ENCODE results near the gene B3GALT6.

The B3GALT6 gene

DNA sequence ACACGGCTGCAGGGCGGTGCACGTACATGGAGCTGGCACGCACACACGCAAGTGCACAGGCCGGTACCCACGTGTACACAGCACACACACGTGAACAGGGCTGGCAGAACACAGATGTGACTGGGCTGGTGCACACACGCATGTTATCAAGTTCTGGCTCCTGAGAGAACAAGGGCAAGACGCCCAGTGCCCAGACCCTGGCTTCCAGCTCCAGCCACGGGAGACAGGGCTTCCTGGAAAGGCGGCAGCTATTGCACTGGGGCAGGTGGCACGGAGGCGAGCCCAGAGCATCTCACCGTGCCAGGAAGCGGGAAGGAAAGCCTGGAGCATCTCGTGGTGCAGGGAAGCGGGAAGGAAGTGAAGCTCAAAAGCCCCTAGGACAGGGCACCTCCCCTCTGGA, 6.1 kb upstream of the B3GALT6 start:
- FAIRE-seq (no peak), DNase-seq (ENCODE audit: insufficient read length, low spot score) (no peak)
- TF ChIP-seq CTCF (IDR thresholded peaks at IDR 0.05; ENCODE audit: insufficient read depth, missing control alignments) = no peak

DNA sequence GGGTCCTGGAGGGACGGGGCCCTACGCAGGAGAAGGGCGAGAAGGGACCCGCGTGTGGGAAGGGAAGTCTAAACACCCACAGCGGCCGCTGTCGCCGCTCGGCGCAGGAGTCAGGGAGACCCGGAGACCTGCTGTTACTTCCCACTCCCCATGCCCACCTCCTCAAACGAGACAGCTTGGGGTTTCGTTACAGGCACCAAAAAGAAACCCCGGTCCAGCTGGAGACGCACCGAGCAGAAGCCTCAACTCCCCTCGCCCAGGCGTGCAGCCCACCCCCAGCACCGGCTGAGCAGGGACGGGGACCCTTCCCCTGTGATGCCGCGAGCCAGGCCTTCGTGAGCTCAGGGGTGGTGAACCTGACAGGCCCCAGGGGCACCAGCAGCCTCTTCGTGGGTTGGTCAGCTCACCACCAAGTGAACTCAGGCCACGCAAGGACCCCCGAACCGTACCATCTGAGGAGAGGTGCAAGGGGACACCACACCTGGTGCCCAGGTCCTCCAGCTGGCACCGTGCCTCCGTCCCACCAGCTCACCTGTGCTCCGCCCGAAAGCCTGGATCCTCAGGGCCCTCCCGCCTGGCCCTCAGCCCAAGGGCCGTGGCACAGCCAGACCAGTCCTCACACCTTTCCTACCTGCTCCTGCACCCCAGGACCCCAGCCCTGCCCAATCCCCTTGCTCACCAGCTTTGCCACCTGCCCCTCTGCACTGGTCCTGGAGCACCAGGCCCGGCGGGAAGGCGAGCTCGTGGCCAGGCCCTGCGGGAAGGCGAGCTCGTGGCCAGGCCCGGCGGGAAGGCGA, 5.3 kb upstream of the B3GALT6 start:
- no peak for TF ChIP-seq CTCF (IDR thresholded peaks at IDR 0.05; ENCODE audit: insufficient read depth, missing control alignments)
- no peak for DNase-seq (ENCODE audit: insufficient read length, low spot score)
- no peak for FAIRE-seq

- no peak for TF ChIP-seq CTCF (IDR thresholded peaks at IDR 0.05; ENCODE audit: insufficient read depth, missing control alignments)
- DNase-seq (ENCODE audit: insufficient read length, low spot score) = no peak
- no peak for FAIRE-seq
Observed at GRCh38 chr1:1227386-1227785, 4.7 kb upstream of the B3GALT6 start.

DNA sequence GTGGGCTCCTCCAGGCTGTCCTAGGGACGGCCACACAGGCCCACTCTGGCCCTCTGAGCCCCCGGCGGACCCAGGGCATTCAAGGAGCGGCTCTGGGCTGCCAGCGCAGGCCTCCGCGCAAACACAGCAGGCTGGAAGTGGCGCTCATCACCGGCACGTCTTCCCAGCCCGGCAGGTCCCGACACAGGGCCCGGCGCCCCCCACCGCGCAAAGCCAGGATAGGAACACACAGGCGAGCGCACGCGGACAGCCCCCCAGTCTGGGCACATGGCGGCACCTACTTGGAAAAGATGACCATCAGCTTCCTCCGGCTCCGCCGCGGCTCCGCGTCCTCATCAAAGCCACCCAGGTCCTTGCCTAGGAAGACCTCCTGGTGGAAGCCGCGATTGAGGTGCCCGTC, 3.9 kb upstream of the B3GALT6 start:
- FAIRE-seq (no peak), DNase-seq (ENCODE audit: insufficient read length, low spot score) (no peak)
- TF ChIP-seq CTCF (IDR thresholded peaks at IDR 0.05; ENCODE audit: insufficient read depth, missing control alignments) = no peak

DNA sequence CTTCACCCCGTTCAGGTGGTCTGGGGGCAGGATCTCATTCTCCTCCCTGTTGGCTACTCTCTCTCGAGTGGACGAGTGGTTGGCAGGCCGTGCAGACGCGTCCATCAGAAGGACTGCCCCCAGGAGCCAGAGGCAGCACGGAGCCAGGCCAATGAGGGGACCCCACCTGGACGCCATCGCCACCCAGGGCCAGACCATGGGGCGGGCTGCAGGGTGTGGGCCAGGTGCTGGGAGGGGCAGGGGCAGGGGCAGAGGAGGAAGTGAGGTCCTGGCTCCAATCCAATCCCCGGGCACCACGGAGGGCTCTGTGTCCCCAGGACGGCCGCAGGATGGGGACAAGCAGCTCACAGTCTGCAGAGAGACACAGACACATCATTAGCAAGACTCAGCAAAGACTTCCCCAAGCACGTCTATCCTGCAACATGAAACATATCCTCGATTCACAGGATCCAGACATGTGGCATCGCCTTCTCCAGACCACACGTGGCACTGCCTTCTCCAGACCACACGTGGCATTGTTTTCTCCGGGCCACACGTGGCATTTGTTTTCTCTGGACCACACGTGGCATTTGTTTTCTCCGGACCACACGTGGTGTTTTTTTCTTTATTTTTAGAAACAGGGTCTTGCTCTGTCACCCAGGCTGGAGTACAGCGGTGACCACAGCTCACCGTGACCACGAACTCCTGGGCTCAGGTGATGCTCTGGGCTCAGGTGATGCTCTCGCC, 3.3 kb upstream of the B3GALT6 start:
- no peak for DNase-seq (ENCODE audit: insufficient read length, low spot score)
- no peak for FAIRE-seq
- no peak for TF ChIP-seq CTCF (IDR thresholded peaks at IDR 0.05; ENCODE audit: insufficient read depth, missing control alignments)

- DNase-seq (ENCODE audit: insufficient read length, low spot score) (no peak), FAIRE-seq (no peak)
- TF ChIP-seq CTCF (IDR thresholded peaks at IDR 0.05; ENCODE audit: insufficient read depth, missing control alignments) = no peak
Observed at GRCh38 chr1:1229770-1230169, 2.3 kb upstream of the B3GALT6 start.

Data from D721Med (cell line).